HG02678 (cell line): ENCODE results near the gene VAX1.
"Not testable (repeated sequence)": the region's sequence is repeated elsewhere in the genome, so short reads cannot be mapped to it uniquely, and the experiment has no call there.

Experiments
- ATAC-seq: cut with Tn5 transposase; IDR thresholded peaks from one replicate; pipeline ENCODE4 v1.9.1; 2021; ENCODE audit warnings: mild to moderate bottlenecking, moderate library complexity; ENCODE audit not compliant: unreplicated experiment

Gene VAX1

GRCh38 chr10:117084421-117085246 lies 53.4 kb downstream of the VAX1 start:
- ATAC-seq = not testable (repeated sequence)
